Measurements from ENCODE around the gene WAC.

Gene WAC

GRCh38 chr10:28668363-28669226 is 135.7 kb downstream of the WAC start:
- no peak for TF ChIP-seq CTCF (conservative IDR thresholded peaks at IDR 0.05; ENCODE audit: control insufficient read depth, insufficient read depth, low read depth, low read length)
- H3K4me3 ChIP-seq (ENCODE audit: control insufficient read depth, low read depth, low read length): peak overlapping the region; percentile 37
- DNase-seq (ENCODE audit: low read depth): no peak

GRCh38 chr10:28669227-28670173 is 136.6 kb downstream of the WAC start:
- H3K4me3 ChIP-seq (ENCODE audit: control insufficient read depth, low read depth, low read length): peak overlapping the region; percentile 37
- no peak for TF ChIP-seq CTCF (conservative IDR thresholded peaks at IDR 0.05; ENCODE audit: control insufficient read depth, insufficient read depth, low read depth, low read length)
- no peak for DNase-seq (ENCODE audit: low read depth)

Measured in fibroblast of mammary gland (primary cell).